H1 (cell line): Measurements from ENCODE around the gene RUFY1. TPM values are rescaled to one million over a fixed set of nuclear protein-coding genes. Genes with fewer than 3 reads are reported as not detected.
"Not testable (repeated sequence)": the region's sequence is repeated elsewhere in the genome, so short reads cannot be mapped to it uniquely, and the experiment has no call there.

ENCODE experiments used
- CTCF ChIA-PET: fragments of 300-600 bp; sonication (Branson Sonifier 250); formaldehyde crosslinking; loops from one replicate; lab custom pipeline; 2021; ENCODE audit not compliant: partially characterized antibody; lab: Charles Lee
- POLR2A ChIA-PET: fragments of 300-600 bp; sonication (Branson Sonifier 250); formaldehyde crosslinking; loops from one replicate; lab custom pipeline; 2021; ENCODE audit warnings: inconsistent platforms; ENCODE audit not compliant: partially characterized antibody; lab: Charles Lee
- DNase-seq, 2 experiments: peaks; one replicate each; pipeline versions ENCODE4 v3.0.0 to v3.0.0-alpha.2; 2010 to 2022; ENCODE audit warnings: low spot score in 2 of 2, low read depth in 1 of 2, mixed read lengths in 1 of 2
- FAIRE-seq: peaks from 2 replicates; lab custom pipeline; 2011; peaks lifted over from hg19 to GRCh38; lab: Jason Lieb, UNC
- H2AFZ ChIP-seq: 2 replicates; pipeline ENCODE4 v1.8.1; 2012; ENCODE audit warnings: low read length, inconsistent platforms
- H2AK5ac ChIP-seq: 2 replicates; pipeline ENCODE4 v1.6.1; 2013; ENCODE audit warnings: low read depth, low read length
- H2BK120ac ChIP-seq: replicated peaks from 2 replicates; pipeline ENCODE3; 2013; ENCODE audit warnings: low read depth, low read length, inconsistent platforms
- H2BK12ac ChIP-seq: 2 replicates; pipeline ENCODE4 v1.6.1; 2013; ENCODE audit warnings: low read depth, low read length
- H2BK15ac ChIP-seq: 2 replicates; pipeline ENCODE4 v1.6.1; 2013; ENCODE audit warnings: low read length
- H2BK20ac ChIP-seq: 2 replicates; pipeline ENCODE4 v1.6.1; 2013; ENCODE audit warnings: low read length
- H2BK5ac ChIP-seq: 2 replicates; pipeline ENCODE4 v1.6.1; 2013; ENCODE audit warnings: low read depth, low read length
- H3K14ac ChIP-seq: 2 replicates; pipeline ENCODE4 v1.6.1; 2013; ENCODE audit warnings: inconsistent platforms; ENCODE audit not compliant: insufficient read length
- H3K18ac ChIP-seq: 2 replicates; pipeline ENCODE4 v1.6.1; 2013; ENCODE audit warnings: low read length; ENCODE audit errors: extremely low read depth
- H3K23ac ChIP-seq: 2 replicates; pipeline ENCODE4 v1.6.1; 2013; ENCODE audit warnings: inconsistent platforms; ENCODE audit not compliant: insufficient read length
- H3K23me2 ChIP-seq: 2 replicates; pipeline ENCODE4 v1.6.1; 2013; ENCODE audit warnings: low read depth, low read length
- H3K27ac ChIP-seq: 2 replicates; pipeline ENCODE4 v1.6.1; 2011; ENCODE audit warnings: low read depth, low read length, inconsistent platforms
- H3K27me3 ChIP-seq, 4 experiments: replicated peaks in 1 of 4; 1 replicate in 1 of 4; 2 replicates in 3 of 4; pipeline versions ENCODE4 v1.6.1 to v1.8.1; 2011 to 2013; ENCODE audit warnings: low read length in 3 of 4, mild to moderate bottlenecking in 3 of 4, inconsistent platforms in 2 of 4, mixed read lengths in 2 of 4, moderate library complexity in 1 of 4; ENCODE audit not compliant: control insufficient read depth in 3 of 4, insufficient read depth in 3 of 4; ENCODE audit errors: extremely low read depth in 1 of 4
- H3K36me3 ChIP-seq, 4 experiments: 2 replicates each; pipeline versions ENCODE4 v1.6.1 to v1.8.1; 2011 to 2013; ENCODE audit warnings: mild to moderate bottlenecking in 4 of 4, low read length in 3 of 4, moderate library complexity in 2 of 4, control low read depth in 1 of 4, inconsistent platforms in 1 of 4; ENCODE audit not compliant: insufficient read depth in 4 of 4, control insufficient read depth in 2 of 4
- H3K4ac ChIP-seq: replicated peaks from 2 replicates; pipeline ENCODE3; 2013; ENCODE audit warnings: low read length, low read depth, mixed read lengths, inconsistent platforms; ENCODE audit not compliant: insufficient read length
- H3K4me1 ChIP-seq, 4 experiments: replicated peaks in 1 of 4; 1 replicate in 1 of 4; 2 replicates in 3 of 4; pipeline versions ENCODE4 v1.6.1 to v1.8.1; 2011 to 2013; ENCODE audit warnings: low read length in 3 of 4, inconsistent platforms in 2 of 4, mixed read lengths in 1 of 4; ENCODE audit not compliant: insufficient read depth in 4 of 4, control insufficient read depth in 3 of 4
- H3K4me2 ChIP-seq, 2 experiments: 2 replicates each; pipeline versions ENCODE4 v1.6.1 to v1.8.1; 2011 to 2013; ENCODE audit warnings: low read depth in 2 of 2, low read length in 2 of 2, control low read depth in 1 of 2, inconsistent platforms in 1 of 2, mild to moderate bottlenecking in 1 of 2; ENCODE audit not compliant: insufficient read depth in 1 of 2
- H3K4me3 ChIP-seq, 4 experiments: fragments of 200-600, 300-600 bp in 1 of 4; sonication (generic), shearing (Covaris generic), sonication (Bioruptor Twin) in 1 of 4; 2 replicates each; pipeline versions ENCODE4 v1.5.1 to v1.8.1; 2011 to 2016; ENCODE audit warnings: low read length in 4 of 4, low read depth in 3 of 4, control low read depth in 2 of 4, inconsistent platforms in 2 of 4, mild to moderate bottlenecking in 2 of 4, mixed read lengths in 1 of 4, moderate library complexity in 1 of 4; ENCODE audit not compliant: insufficient read depth in 2 of 4; ENCODE audit errors: extremely low read depth in 1 of 4
- H3K56ac ChIP-seq: replicated peaks from 2 replicates; pipeline ENCODE3; 2013; ENCODE audit warnings: low read depth, mild to moderate bottlenecking, mixed read lengths, low read length, inconsistent platforms; ENCODE audit not compliant: insufficient read length
- H3K79me1 ChIP-seq: 2 replicates; pipeline ENCODE4 v1.6.1; 2013; ENCODE audit warnings: low read depth, low read length, control low read depth
- H3K79me2 ChIP-seq, 2 experiments: 2 replicates each; pipeline versions ENCODE4 v1.6.1 to v1.8.1; 2012 to 2013; ENCODE audit warnings: low read length in 2 of 2, mild to moderate bottlenecking in 2 of 2, inconsistent platforms in 1 of 2; ENCODE audit not compliant: insufficient read depth in 2 of 2, control insufficient read depth in 1 of 2
- H3K9ac ChIP-seq, 4 experiments: replicated peaks in 1 of 4; 1 replicate in 1 of 4; 2 replicates in 3 of 4; pipeline versions ENCODE4 v1.6.1 to v1.8.1; 2011 to 2013; ENCODE audit warnings: low read depth in 3 of 4, low read length in 3 of 4, control low read depth in 2 of 4, mild to moderate bottlenecking in 2 of 4, moderate library complexity in 2 of 4, inconsistent platforms in 1 of 4; ENCODE audit errors: extremely low read depth in 1 of 4
- H3K9me3 ChIP-seq, 2 experiments: 2 replicates each; pipeline versions ENCODE4 v1.6.1 to v1.8.1; 2012 to 2013; ENCODE audit warnings: mild to moderate bottlenecking in 2 of 2, moderate library complexity in 2 of 2, control low read depth in 1 of 2, inconsistent platforms in 1 of 2, low read depth in 1 of 2, low read length in 1 of 2, mixed read lengths in 1 of 2; ENCODE audit not compliant: insufficient read depth in 2 of 2
- H4K20me1 ChIP-seq, 2 experiments: replicated peaks in 1 of 2; 2 replicates each; pipeline versions ENCODE3 to v1.8.1; 2011 to 2013; ENCODE audit warnings: inconsistent platforms in 2 of 2, low read length in 2 of 2, mild to moderate bottlenecking in 1 of 2; ENCODE audit not compliant: insufficient read depth in 2 of 2, control insufficient read depth in 1 of 2
- H4K5ac ChIP-seq: 2 replicates; pipeline ENCODE4 v1.6.1; 2013; ENCODE audit warnings: low read length, low read depth, mixed read lengths, inconsistent platforms; ENCODE audit not compliant: insufficient read length
- H4K8ac ChIP-seq: 2 replicates; pipeline ENCODE4 v1.8.0; 2013; ENCODE audit warnings: mild to moderate bottlenecking, moderate library complexity, low read length, inconsistent platforms; ENCODE audit not compliant: insufficient read depth; ENCODE audit errors: extremely low read depth
- H4K91ac ChIP-seq: replicated peaks from 2 replicates; pipeline ENCODE3; 2013; ENCODE audit warnings: low read length, mixed read lengths, inconsistent platforms; ENCODE audit not compliant: insufficient read length
- WGBS, 2 experiments: shearing (Covaris generic) in 1 of 2; methylation state at CpG; one replicate each; pipeline versions ENCODE4 v1.1.6 to v1.1.7; 2013 to 2015; ENCODE audit warnings: low lambda C conversion rate in 2 of 2, mixed read lengths in 2 of 2, inconsistent platforms in 1 of 2, low coverage in 1 of 2, missing lambda C conversion rate in 1 of 2; ENCODE audit not compliant: insufficient replicate concordance in 2 of 2, insufficient coverage in 1 of 2, insufficient read length in 1 of 2; ENCODE audit errors: extremely low coverage in 1 of 2, missing lambda C conversion rate in 1 of 2; 5-methylcytosine and 5-hydroxymethylcytosine counted together
- polyA plus RNA-seq, 7 experiments: library from polyadenylated mRNA; depleted of rRNA in 3 of 7; stranded (reverse) in 5 of 7; unstranded in 2 of 7; fragments of >200 nt in 5 of 7; fragments of 200-250 nt in 2 of 7; gene quantifications; 1 replicate in 5 of 7; 2 replicates in 1 of 7; 4 replicates in 1 of 7; pipeline versions ENCODE4 v1.2.1 to v1.2.3, GENCODE V29; 2011 to 2013; ENCODE audit warnings: missing spikeins in 2 of 7, mixed read lengths in 2 of 7
- total RNA-seq: library from RNA; stranded (reverse); fragmentation: NEBNext Ultra II Directional; extraction: Animal tissue kit (Norgen Biotek cat#: 25700); gene quantifications from 2 replicates; pipeline ENCODE4 v1.2.1, GENCODE V29; 2021

RUFY1 gene
- total and polyA plus RNA-seq, 2 of the 8 experiments (the other 6 are each of a cell fraction or from before 2014, with no cell fraction given) = 22.4 to 29.5 TPM

- H4K20me1 ChIP-seq, H2AK5ac ChIP-seq, H4K91ac ChIP-seq, CTCF ChIA-PET, H3K27ac ChIP-seq, H3K4me2 ChIP-seq, FAIRE-seq, H3K79me2 ChIP-seq, H4K5ac ChIP-seq, H3K23ac ChIP-seq, H3K9me3 ChIP-seq, H2AFZ ChIP-seq, H3K4me3 ChIP-seq, H2BK5ac ChIP-seq, H3K27me3 ChIP-seq, H3K56ac ChIP-seq, H2BK120ac ChIP-seq, H3K18ac ChIP-seq, H3K79me1 ChIP-seq, H2BK15ac ChIP-seq, H4K8ac ChIP-seq, H2BK20ac ChIP-seq, H3K36me3 ChIP-seq, H2BK12ac ChIP-seq, H3K14ac ChIP-seq, POLR2A ChIA-PET, H3K9ac ChIP-seq, H3K23me2 ChIP-seq, H3K4me1 ChIP-seq, H3K4ac ChIP-seq: not testable (repeated sequence)
- peak in 1 of 2 experiments; percentile 58 for DNase-seq
- WGBS, 2 experiments = 0% methylated on average over 2 of the region's 49 CpGs; no CpG with 5 or more reads in 1 of the 2 experiments
Observed at GRCh38 chr5:179634370-179635172, 84.2 kb downstream of the RUFY1 start.
